WTC11 (cell line): ENCODE measurements around the gene NLE1. TPM values are rescaled to one million over a fixed set of nuclear protein-coding genes. Genes with fewer than 3 reads are reported as not detected.
A peak's percentile ranks its signal among the peaks of the same experiment; 100 is the strongest.

ENCODE experiments used
- CREM ChIP-seq: sonication (generic); formaldehyde crosslinking; IDR thresholded peaks from 2 replicates; pipeline ENCODE4 v1.8.1; 2022; ENCODE audit warnings: mild to moderate bottlenecking, missing genetic modification reagents, moderate library complexity
- CTCF ChIP-seq: fragments of 200-600 bp; IDR thresholded peaks from 2 replicates; pipeline ENCODE4 v1.8.0; 2022; ENCODE audit warnings: antibody characterized with exemption
- ELF4 ChIP-seq: sonication (generic); formaldehyde crosslinking; IDR thresholded peaks from 2 replicates; pipeline ENCODE4 v1.8.1; 2022; ENCODE audit warnings: low read depth, mild to moderate bottlenecking, moderate library complexity, missing genetic modification reagents
- EMX1 ChIP-seq: fragments of 250-450 bp; sonication (Bioruptor Pico); IDR thresholded peaks from 2 replicates; pipeline ENCODE4 v1.8.0; 2021; ENCODE audit warnings: mild to moderate bottlenecking
- ETV6 ChIP-seq: sonication (generic); formaldehyde crosslinking; IDR thresholded peaks from 2 replicates; pipeline ENCODE4 v1.8.1; 2022; ENCODE audit warnings: mild to moderate bottlenecking, missing genetic modification reagents
- FOXK1 ChIP-seq: sonication (generic); formaldehyde crosslinking; IDR thresholded peaks from 2 replicates; pipeline ENCODE4 v1.8.0; 2022; ENCODE audit warnings: mild to moderate bottlenecking, moderate library complexity, missing genetic modification reagents
- FOXP1 ChIP-seq: sonication (generic); formaldehyde crosslinking; IDR thresholded peaks from 2 replicates; pipeline ENCODE4 v1.8.0; 2022; ENCODE audit warnings: missing genetic modification reagents, mild to moderate bottlenecking, moderate library complexity, borderline replicate concordance
- GABPB1 ChIP-seq: sonication (generic); formaldehyde crosslinking; IDR thresholded peaks from 2 replicates; pipeline ENCODE4 v1.8.1; 2023; ENCODE audit warnings: mild to moderate bottlenecking, missing genetic modification reagents
- HMGA2 ChIP-seq: fragments of 250-450 bp; sonication (Bioruptor Pico); IDR thresholded peaks from 2 replicates; pipeline ENCODE4 v1.4.0; 2021; ENCODE audit warnings: mild to moderate bottlenecking, moderate library complexity
- NFATC4 ChIP-seq: fragments of 250-450 bp; sonication (Bioruptor Pico); IDR thresholded peaks from 2 replicates; pipeline ENCODE4 v1.9.0; 2021; ENCODE audit warnings: mild to moderate bottlenecking
- RELA ChIP-seq: sonication (generic); formaldehyde crosslinking; IDR thresholded peaks from 2 replicates; pipeline ENCODE4 v1.8.1; 2022; ENCODE audit warnings: missing genetic modification reagents, mild to moderate bottlenecking, borderline replicate concordance
- SP1 ChIP-seq: sonication (generic); formaldehyde crosslinking; conservative IDR thresholded peaks from 2 replicates; pipeline ENCODE4 v1.8.1; 2022; ENCODE audit warnings: missing genetic modification reagents
- TCF7 ChIP-seq: sonication (generic); formaldehyde crosslinking; IDR thresholded peaks from 2 replicates; pipeline ENCODE4 v1.8.0; 2022; ENCODE audit warnings: mild to moderate bottlenecking, low read depth, missing genetic modification reagents, moderate library complexity
- ZNF263 ChIP-seq: sonication (generic); formaldehyde crosslinking; IDR thresholded peaks from 2 replicates; pipeline ENCODE4 v1.8.1; 2022; ENCODE audit warnings: low read depth, mild to moderate bottlenecking, moderate library complexity, missing genetic modification reagents
- ZNF423 ChIP-seq: fragments of 250-450 bp; sonication (Bioruptor Pico); IDR thresholded peaks from 2 replicates; pipeline ENCODE4 v2.1.2; 2022; ENCODE audit warnings: mild to moderate bottlenecking, moderate library complexity
- ZNF512 ChIP-seq: sonication (generic); formaldehyde crosslinking; IDR thresholded peaks from 2 replicates; pipeline ENCODE4 v1.8.1; 2022; ENCODE audit warnings: missing genetic modification reagents, borderline replicate concordance
- total RNA-seq: library from RNA; stranded (reverse); gene quantifications from 3 replicates; pipeline ENCODE4 v1.2.3, GENCODE V29; 2021
- TF ChIP-seq, protein P1 (sequence below): fragments of 250-450 bp; sonication (Bioruptor Pico); IDR thresholded peaks from 2 replicates; pipeline ENCODE4 v1.9.0; 2021; ENCODE audit warnings: mild to moderate bottlenecking, borderline replicate concordance
- TF ChIP-seq, protein P2 (sequence below): sonication (generic); formaldehyde crosslinking; IDR thresholded peaks from 2 replicates; pipeline ENCODE4 v1.8.0; 2022; ENCODE audit warnings: mild to moderate bottlenecking, missing genetic modification reagents
- TF ChIP-seq, protein P3 (sequence below): sonication (generic); formaldehyde crosslinking; IDR thresholded peaks from 2 replicates; pipeline ENCODE4 v1.8.0; 2022; ENCODE audit warnings: mild to moderate bottlenecking, missing genetic modification reagents
- TF ChIP-seq, protein P4 (sequence below): sonication (generic); formaldehyde crosslinking; IDR thresholded peaks from 2 replicates; pipeline ENCODE4 v1.8.0; 2023; ENCODE audit warnings: missing genetic modification reagents, mild to moderate bottlenecking, borderline replicate concordance
- TF ChIP-seq, protein P5 (sequence below): sonication (generic); formaldehyde crosslinking; IDR thresholded peaks from 2 replicates; pipeline ENCODE4 v1.8.1; 2023; ENCODE audit warnings: mild to moderate bottlenecking, missing genetic modification reagents

Gene NLE1
- total RNA-seq, 1 experiment from 2014 or later, result 52.2 TPM

DNA sequence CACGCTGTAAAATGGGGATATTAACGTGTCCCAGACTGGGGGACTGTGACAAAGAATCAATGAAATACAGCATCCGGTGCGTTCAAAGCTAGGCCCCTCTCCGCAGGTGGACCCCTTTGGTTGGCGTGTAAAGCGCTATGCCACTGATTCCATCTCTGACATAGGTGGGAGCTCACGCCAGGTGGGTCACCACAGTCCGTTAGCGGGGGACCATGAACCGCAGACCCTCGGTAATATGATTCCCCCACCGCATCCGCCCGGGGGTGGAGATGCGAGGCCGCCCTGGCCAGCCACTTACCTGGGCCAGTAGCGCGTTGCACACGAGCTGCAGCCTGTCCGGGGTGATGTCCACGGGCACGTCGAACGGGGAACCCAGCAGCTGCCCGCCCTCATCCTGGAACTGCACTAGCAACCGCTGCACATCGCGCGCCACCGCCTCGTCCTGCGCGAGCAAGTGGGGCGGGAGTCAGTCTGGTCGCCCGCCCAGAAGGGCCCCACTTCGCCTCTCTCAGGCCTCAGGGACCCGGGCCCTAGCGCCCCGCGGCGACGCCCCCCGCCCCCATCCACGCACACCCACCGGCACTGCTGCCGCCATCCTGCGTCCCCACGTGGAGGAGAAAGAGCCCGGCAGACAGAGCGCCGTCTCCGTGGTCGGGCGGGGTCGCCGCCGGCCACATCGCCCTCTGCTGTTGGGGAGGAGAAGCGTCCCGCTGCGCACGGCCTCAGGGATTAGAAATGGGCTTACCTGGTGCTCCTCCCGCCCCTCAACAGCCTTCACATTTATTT, at the start of gene NLE1 (continued):
- TF ChIP-seq SP1 (CRISPR knock-in tag), result peak; percentile 92
- peak; percentile 68; the same call in 1 of the 2 replicates for TF ChIP-seq CREM (CRISPR knock-in tag)
- no peak for TF ChIP-seq HMGA2 (CRISPR knock-in tag)
- TF ChIP-seq GABPB1, result peak; percentile 83
- TF ChIP-seq FOXK1 (CRISPR knock-in tag), result peak; percentile 89
- TF ChIP-seq, protein P1, sequence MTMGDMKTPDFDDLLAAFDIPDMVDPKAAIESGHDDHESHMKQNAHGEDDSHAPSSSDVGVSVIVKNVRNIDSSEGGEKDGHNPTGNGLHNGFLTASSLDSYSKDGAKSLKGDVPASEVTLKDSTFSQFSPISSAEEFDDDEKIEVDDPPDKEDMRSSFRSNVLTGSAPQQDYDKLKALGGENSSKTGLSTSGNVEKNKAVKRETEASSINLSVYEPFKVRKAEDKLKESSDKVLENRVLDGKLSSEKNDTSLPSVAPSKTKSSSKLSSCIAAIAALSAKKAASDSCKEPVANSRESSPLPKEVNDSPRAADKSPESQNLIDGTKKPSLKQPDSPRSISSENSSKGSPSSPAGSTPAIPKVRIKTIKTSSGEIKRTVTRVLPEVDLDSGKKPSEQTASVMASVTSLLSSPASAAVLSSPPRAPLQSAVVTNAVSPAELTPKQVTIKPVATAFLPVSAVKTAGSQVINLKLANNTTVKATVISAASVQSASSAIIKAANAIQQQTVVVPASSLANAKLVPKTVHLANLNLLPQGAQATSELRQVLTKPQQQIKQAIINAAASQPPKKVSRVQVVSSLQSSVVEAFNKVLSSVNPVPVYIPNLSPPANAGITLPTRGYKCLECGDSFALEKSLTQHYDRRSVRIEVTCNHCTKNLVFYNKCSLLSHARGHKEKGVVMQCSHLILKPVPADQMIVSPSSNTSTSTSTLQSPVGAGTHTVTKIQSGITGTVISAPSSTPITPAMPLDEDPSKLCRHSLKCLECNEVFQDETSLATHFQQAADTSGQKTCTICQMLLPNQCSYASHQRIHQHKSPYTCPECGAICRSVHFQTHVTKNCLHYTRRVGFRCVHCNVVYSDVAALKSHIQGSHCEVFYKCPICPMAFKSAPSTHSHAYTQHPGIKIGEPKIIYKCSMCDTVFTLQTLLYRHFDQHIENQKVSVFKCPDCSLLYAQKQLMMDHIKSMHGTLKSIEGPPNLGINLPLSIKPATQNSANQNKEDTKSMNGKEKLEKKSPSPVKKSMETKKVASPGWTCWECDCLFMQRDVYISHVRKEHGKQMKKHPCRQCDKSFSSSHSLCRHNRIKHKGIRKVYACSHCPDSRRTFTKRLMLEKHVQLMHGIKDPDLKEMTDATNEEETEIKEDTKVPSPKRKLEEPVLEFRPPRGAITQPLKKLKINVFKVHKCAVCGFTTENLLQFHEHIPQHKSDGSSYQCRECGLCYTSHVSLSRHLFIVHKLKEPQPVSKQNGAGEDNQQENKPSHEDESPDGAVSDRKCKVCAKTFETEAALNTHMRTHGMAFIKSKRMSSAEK, result no peak
- peak; percentile 71 for TF ChIP-seq CTCF
- no peak for TF ChIP-seq ZNF512
- TF ChIP-seq EMX1 (CRISPR knock-in tag), result no peak
- no peak for TF ChIP-seq ETV6 (CRISPR knock-in tag)
- TF ChIP-seq, protein P2, sequence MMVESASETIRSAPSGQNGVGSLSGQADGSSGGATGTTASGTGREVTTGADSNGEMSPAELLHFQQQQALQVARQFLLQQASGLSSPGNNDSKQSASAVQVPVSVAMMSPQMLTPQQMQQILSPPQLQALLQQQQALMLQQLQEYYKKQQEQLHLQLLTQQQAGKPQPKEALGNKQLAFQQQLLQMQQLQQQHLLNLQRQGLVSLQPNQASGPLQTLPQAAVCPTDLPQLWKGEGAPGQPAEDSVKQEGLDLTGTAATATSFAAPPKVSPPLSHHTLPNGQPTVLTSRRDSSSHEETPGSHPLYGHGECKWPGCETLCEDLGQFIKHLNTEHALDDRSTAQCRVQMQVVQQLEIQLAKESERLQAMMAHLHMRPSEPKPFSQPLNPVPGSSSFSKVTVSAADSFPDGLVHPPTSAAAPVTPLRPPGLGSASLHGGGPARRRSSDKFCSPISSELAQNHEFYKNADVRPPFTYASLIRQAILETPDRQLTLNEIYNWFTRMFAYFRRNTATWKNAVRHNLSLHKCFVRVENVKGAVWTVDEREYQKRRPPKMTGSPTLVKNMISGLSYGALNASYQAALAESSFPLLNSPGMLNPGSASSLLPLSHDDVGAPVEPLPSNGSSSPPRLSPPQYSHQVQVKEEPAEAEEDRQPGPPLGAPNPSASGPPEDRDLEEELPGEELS (CRISPR knock-in tag), result no peak
- peak; percentile 89; the same call in 1 of the 2 replicates for TF ChIP-seq FOXP1
- peak; percentile 90 for TF ChIP-seq RELA (CRISPR knock-in tag)
- TF ChIP-seq ZNF263 (CRISPR knock-in tag), result no peak
- TF ChIP-seq, protein P3, sequence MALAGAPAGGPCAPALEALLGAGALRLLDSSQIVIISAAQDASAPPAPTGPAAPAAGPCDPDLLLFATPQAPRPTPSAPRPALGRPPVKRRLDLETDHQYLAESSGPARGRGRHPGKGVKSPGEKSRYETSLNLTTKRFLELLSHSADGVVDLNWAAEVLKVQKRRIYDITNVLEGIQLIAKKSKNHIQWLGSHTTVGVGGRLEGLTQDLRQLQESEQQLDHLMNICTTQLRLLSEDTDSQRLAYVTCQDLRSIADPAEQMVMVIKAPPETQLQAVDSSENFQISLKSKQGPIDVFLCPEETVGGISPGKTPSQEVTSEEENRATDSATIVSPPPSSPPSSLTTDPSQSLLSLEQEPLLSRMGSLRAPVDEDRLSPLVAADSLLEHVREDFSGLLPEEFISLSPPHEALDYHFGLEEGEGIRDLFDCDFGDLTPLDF, result 0 out of 2 replicates have a peak, but pooled peaks have one; percentile 72
- TF ChIP-seq, protein P4, sequence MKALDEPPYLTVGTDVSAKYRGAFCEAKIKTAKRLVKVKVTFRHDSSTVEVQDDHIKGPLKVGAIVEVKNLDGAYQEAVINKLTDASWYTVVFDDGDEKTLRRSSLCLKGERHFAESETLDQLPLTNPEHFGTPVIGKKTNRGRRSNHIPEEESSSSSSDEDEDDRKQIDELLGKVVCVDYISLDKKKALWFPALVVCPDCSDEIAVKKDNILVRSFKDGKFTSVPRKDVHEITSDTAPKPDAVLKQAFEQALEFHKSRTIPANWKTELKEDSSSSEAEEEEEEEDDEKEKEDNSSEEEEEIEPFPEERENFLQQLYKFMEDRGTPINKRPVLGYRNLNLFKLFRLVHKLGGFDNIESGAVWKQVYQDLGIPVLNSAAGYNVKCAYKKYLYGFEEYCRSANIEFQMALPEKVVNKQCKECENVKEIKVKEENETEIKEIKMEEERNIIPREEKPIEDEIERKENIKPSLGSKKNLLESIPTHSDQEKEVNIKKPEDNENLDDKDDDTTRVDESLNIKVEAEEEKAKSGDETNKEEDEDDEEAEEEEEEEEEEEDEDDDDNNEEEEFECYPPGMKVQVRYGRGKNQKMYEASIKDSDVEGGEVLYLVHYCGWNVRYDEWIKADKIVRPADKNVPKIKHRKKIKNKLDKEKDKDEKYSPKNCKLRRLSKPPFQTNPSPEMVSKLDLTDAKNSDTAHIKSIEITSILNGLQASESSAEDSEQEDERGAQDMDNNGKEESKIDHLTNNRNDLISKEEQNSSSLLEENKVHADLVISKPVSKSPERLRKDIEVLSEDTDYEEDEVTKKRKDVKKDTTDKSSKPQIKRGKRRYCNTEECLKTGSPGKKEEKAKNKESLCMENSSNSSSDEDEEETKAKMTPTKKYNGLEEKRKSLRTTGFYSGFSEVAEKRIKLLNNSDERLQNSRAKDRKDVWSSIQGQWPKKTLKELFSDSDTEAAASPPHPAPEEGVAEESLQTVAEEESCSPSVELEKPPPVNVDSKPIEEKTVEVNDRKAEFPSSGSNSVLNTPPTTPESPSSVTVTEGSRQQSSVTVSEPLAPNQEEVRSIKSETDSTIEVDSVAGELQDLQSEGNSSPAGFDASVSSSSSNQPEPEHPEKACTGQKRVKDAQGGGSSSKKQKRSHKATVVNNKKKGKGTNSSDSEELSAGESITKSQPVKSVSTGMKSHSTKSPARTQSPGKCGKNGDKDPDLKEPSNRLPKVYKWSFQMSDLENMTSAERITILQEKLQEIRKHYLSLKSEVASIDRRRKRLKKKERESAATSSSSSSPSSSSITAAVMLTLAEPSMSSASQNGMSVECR, result peak; percentile 95; the same call in 1 of the 2 replicates
- TF ChIP-seq ZNF423 (CRISPR knock-in tag), result no peak
- no peak for TF ChIP-seq NFATC4 (CRISPR knock-in tag)
- TF ChIP-seq, protein P5, sequence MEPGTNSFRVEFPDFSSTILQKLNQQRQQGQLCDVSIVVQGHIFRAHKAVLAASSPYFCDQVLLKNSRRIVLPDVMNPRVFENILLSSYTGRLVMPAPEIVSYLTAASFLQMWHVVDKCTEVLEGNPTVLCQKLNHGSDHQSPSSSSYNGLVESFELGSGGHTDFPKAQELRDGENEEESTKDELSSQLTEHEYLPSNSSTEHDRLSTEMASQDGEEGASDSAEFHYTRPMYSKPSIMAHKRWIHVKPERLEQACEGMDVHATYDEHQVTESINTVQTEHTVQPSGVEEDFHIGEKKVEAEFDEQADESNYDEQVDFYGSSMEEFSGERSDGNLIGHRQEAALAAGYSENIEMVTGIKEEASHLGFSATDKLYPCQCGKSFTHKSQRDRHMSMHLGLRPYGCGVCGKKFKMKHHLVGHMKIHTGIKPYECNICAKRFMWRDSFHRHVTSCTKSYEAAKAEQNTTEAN (CRISPR knock-in tag), result peak; percentile 87; the same call in 1 of the 2 replicates
- TF ChIP-seq TCF7 (CRISPR knock-in tag), result 0 out of 2 replicates have a peak, but pooled peaks have one; percentile 55
- TF ChIP-seq ELF4, result 0 out of 2 replicates have a peak, but pooled peaks have one; percentile 65
